HG03039 (cell line): Measurements from ENCODE around the gene PLPPR5.
A peak's percentile ranks its signal among the peaks of the same experiment; 100 is the strongest.
"Not testable (repeated sequence)": the region's sequence is repeated elsewhere in the genome, so short reads cannot be mapped to it uniquely, and the experiment has no call there.

Source experiments
- ATAC-seq: cut with Tn5 transposase; IDR thresholded peaks from one replicate; pipeline ENCODE4 v1.9.1; 2021; ENCODE audit warnings: mild to moderate bottlenecking, moderate library complexity; ENCODE audit not compliant: unreplicated experiment

PLPPR5 gene

GRCh38 chr1:98919652-98920051 is 85.0 kb downstream of the PLPPR5 start:
- no peak for ATAC-seq

GRCh38 chr1:98919211-98919610 is 85.5 kb downstream of the PLPPR5 start:
- ATAC-seq = no peak

- ATAC-seq = no peak
These were observed 90.1 kb downstream of the PLPPR5 start for GRCh38 chr1:98914547-98914946.

- ATAC-seq = no peak
These were observed 93.8 kb downstream of the PLPPR5 start for GRCh38 chr1:98910827-98911226.

GRCh38 chr1:98908980-98909379 is 95.7 kb downstream of the PLPPR5 start:
- no peak for ATAC-seq

GRCh38 chr1:98906809-98907208 is 97.9 kb downstream of the PLPPR5 start:
- no peak for ATAC-seq

GRCh38 chr1:98906361-98906760 is 98.3 kb downstream of the PLPPR5 start:
- no peak for ATAC-seq

- ATAC-seq = no peak
These were observed 100.0 kb downstream of the PLPPR5 start for GRCh38 chr1:98904684-98905083.

- no peak for ATAC-seq
These were observed 100.9 kb downstream of the PLPPR5 start for GRCh38 chr1:98903726-98904125.

GRCh38 chr1:98903261-98903660 is 101.4 kb downstream of the PLPPR5 start:
- ATAC-seq = no peak

GRCh38 chr1:98898940-98899339 is 105.7 kb downstream of the PLPPR5 start:
- no peak for ATAC-seq

- no peak for ATAC-seq
These were observed 107.2 kb downstream of the PLPPR5 start for GRCh38 chr1:98897479-98897878.

- ATAC-seq = no peak
These were observed 107.8 kb downstream of the PLPPR5 start for GRCh38 chr1:98896711-98897445.

GRCh38 chr1:98893371-98893770 is 111.3 kb downstream of the PLPPR5 start:
- ATAC-seq = no peak

GRCh38 chr1:98888869-98889268 is 115.8 kb downstream of the PLPPR5 start:
- no peak for ATAC-seq

- ATAC-seq = no peak
These were observed 117.2 kb downstream of the PLPPR5 start for GRCh38 chr1:98887507-98887906.

GRCh38 chr1:98884864-98885263 is 119.8 kb downstream of the PLPPR5 start:
- ATAC-seq = no peak

GRCh38 chr1:98881901-98882300 is 122.8 kb downstream of the PLPPR5 start:
- ATAC-seq = no peak

- not testable (repeated sequence) for ATAC-seq
These were observed 123.4 kb downstream of the PLPPR5 start for GRCh38 chr1:98881234-98881633.

GRCh38 chr1:98874828-98875227 is 129.8 kb downstream of the PLPPR5 start:
- no peak for ATAC-seq

- ATAC-seq = peak; percentile 98
These were observed 133.4 kb downstream of the PLPPR5 start for GRCh38 chr1:98870959-98871903.

- no peak for ATAC-seq
These were observed 138.9 kb downstream of the PLPPR5 start for GRCh38 chr1:98865796-98866195.
